Parathyroid adenoma (tissue), 2 donors: ENCODE measurements around the gene S100B.
A peak's percentile ranks its signal among the peaks of the same experiment; 100 is the strongest.
"Not testable (repeated sequence)": the region's sequence is repeated elsewhere in the genome, so short reads cannot be mapped to it uniquely, and the experiment has no call there.

Source experiments
- H2AFZ ChIP-seq: fragments of 300-600 bp; sonication (generic); one replicate; pipeline ENCODE4 v1.7.0; 2017; ENCODE audit warnings: antibody characterized with exemption, mild to moderate bottlenecking
- H3K27ac ChIP-seq: fragments of 300-600 bp; sonication (generic); one replicate; pipeline ENCODE4 v1.7.0; 2017
- H3K27me3 ChIP-seq: fragments of 300-600 bp; sonication (generic); one replicate; pipeline ENCODE4 v1.7.0; 2017; ENCODE audit warnings: low read length; ENCODE audit not compliant: control insufficient read depth, insufficient read depth
- H3K36me3 ChIP-seq: fragments of 300-600 bp; sonication (generic); one replicate; pipeline ENCODE4 v1.7.0; 2017; ENCODE audit warnings: low read length; ENCODE audit not compliant: control insufficient read depth, insufficient read depth
- H3K4me1 ChIP-seq: fragments of 300-600 bp; sonication (generic); one replicate; pipeline ENCODE4 v1.7.0; 2017; ENCODE audit warnings: control low read depth
- H3K4me2 ChIP-seq: fragments of 300-600 bp; sonication (generic); one replicate; pipeline ENCODE4 v1.7.0; 2017; ENCODE audit warnings: low read length
- H3K4me3 ChIP-seq: fragments of 300-600 bp; sonication (generic); one replicate; pipeline ENCODE4 v1.7.0; 2017; ENCODE audit warnings: low read depth, low read length
- H3K79me2 ChIP-seq: fragments of 300-600 bp; sonication (generic); one replicate; pipeline ENCODE4 v1.7.0; 2017; ENCODE audit warnings: control low read depth
- H3K9ac ChIP-seq: fragments of 300-600 bp; sonication (generic); one replicate; pipeline ENCODE4 v1.7.0; 2017; ENCODE audit warnings: mild to moderate bottlenecking
- H3K9me3 ChIP-seq: fragments of 300-600 bp; sonication (generic); one replicate; pipeline ENCODE4 v1.7.0; 2017; ENCODE audit warnings: low read length; ENCODE audit not compliant: control insufficient read depth
- CTCF ChIP-seq: fragments of 300-600 bp; sonication (generic); IDR thresholded peaks from one replicate; pipeline ENCODE4 v1.7.0; 2017; ENCODE audit warnings: antibody characterized with exemption, mild to moderate bottlenecking
- donor health status: primary hyperparathyroidism.

The S100B gene

GRCh38 chr21:46636181-46636512 lies 31.3 kb upstream of the S100B start:
- Histone ChIP-seq H3K36me3 (no peaks in the 10 kb centered on the region), H3K79me2 (peaks cover 4% of the 10 kb centered on the region), H2AFZ (peak overlapping the region; percentile 84), H3K4me3 (peak overlapping the region; percentile 73), H3K27me3 (no peaks in the 10 kb centered on the region), H3K9ac (no peak overlapping the region), H3K4me2 (peak overlapping the region; percentile 78), H3K27ac (peak overlapping the region; percentile 94), H3K9me3 (no peaks in the 10 kb centered on the region), H3K4me1 (peaks cover 6% of the 10 kb centered on the region)
- no peak for TF ChIP-seq CTCF

- H3K79me2 ChIP-seq: peaks cover 4% of the 10 kb centered on the region
- peak within 1 kb of the TSS; percentile 84 for H2AFZ ChIP-seq
- H3K27ac ChIP-seq: peak within 1 kb of the TSS; percentile 94
- H3K36me3 ChIP-seq: no peaks in the 10 kb centered on the region
- peaks cover 6% of the 10 kb centered on the region for H3K4me1 ChIP-seq
- no peak for TF ChIP-seq CTCF
- H3K9ac ChIP-seq: peak within 1 kb of the TSS; percentile 61
- H3K27me3 ChIP-seq: no peaks in the 10 kb centered on the region
- peak within 1 kb of the TSS; percentile 78 for H3K4me2 ChIP-seq
- peak within 1 kb of the TSS; percentile 73 for H3K4me3 ChIP-seq
- no peaks in the 10 kb centered on the region for H3K9me3 ChIP-seq
These were observed 30.7 kb upstream of the S100B start, which contains the start of gene PRMT2 for GRCh38 chr21:46635324-46636180. Gene PRMT2 (plus strand): TSS chr21:46635674. CDS start chr21:46636952, 1,278 bp downstream.

GRCh38 chr21:46634966-46635323 lies 30.1 kb upstream of the S100B start:
- Histone ChIP-seq H3K9me3 (no peaks in the 10 kb centered on the region), H3K27me3 (no peaks in the 10 kb centered on the region), H2AFZ (peak overlapping the region; percentile 84), H3K9ac (peak overlapping the region; percentile 61), H3K4me3 (peak overlapping the region; percentile 73), H3K36me3 (no peaks in the 10 kb centered on the region), H3K4me2 (peak overlapping the region; percentile 72), H3K27ac (peak overlapping the region; percentile 94), H3K4me1 (peaks cover 6% of the 10 kb centered on the region), H3K79me2 (peaks cover 4% of the 10 kb centered on the region)
- no peak for TF ChIP-seq CTCF

- Histone ChIP-seq H3K9ac (no peak overlapping the region), H3K36me3 (no peaks in the 10 kb centered on the region), H3K27me3 (no peaks in the 10 kb centered on the region), H2AFZ (peak overlapping the region; percentile 84), H3K4me3 (peak overlapping the region; percentile 73), H3K4me2 (peak overlapping the region; percentile 72), H3K4me1 (peaks cover 6% of the 10 kb centered on the region), H3K79me2 (peaks cover 4% of the 10 kb centered on the region), H3K27ac (peak overlapping the region; percentile 94), H3K9me3 (no peaks in the 10 kb centered on the region)
- no peak for TF ChIP-seq CTCF
These were observed 29.5 kb upstream of the S100B start for GRCh38 chr21:46634427-46634826.

- Histone ChIP-seq H3K4me1 (peaks cover 6% of the 10 kb centered on the region), H3K27me3 (no peaks in the 10 kb centered on the region), H3K4me3 (no peak overlapping the region), H3K9me3 (no peaks in the 10 kb centered on the region), H3K79me2 (peaks cover 4% of the 10 kb centered on the region), H2AFZ (no peak overlapping the region), H3K36me3 (no peaks in the 10 kb centered on the region), H3K27ac (no peak overlapping the region), H3K9ac (no peak overlapping the region), H3K4me2 (no peak overlapping the region)
- no peak for TF ChIP-seq CTCF
These were observed 28.7 kb upstream of the S100B start for GRCh38 chr21:46633566-46633965.

- H3K4me2 ChIP-seq, H2AFZ ChIP-seq, H3K4me3 ChIP-seq, H3K27me3 ChIP-seq, H3K79me2 ChIP-seq, H3K9ac ChIP-seq, H3K27ac ChIP-seq, H3K4me1 ChIP-seq, H3K36me3 ChIP-seq, H3K9me3 ChIP-seq: not testable (repeated sequence)
These were observed 26.0 kb upstream of the S100B start for GRCh38 chr21:46630915-46631314.
